Coronary artery (tissue), 2 donors: Measurements from ENCODE around the gene MIEF1.
A peak's percentile ranks its signal among the peaks of the same experiment; 100 is the strongest.

ENCODE experiments used
- DNase-seq: peaks from one replicate; pipeline ENCODE4 v3.0.0-alpha.2; 2017; ENCODE audit warnings: low spot score
- H3K27ac ChIP-seq, 2 donors: fragments of 200-600 bp; sonication (generic); one replicate each; pipeline ENCODE4 v1.5.1; 2016 to 2019
- H3K4me3 ChIP-seq: fragments of 200-600 bp; sonication (generic); 2 replicates; pipeline ENCODE4 v1.5.1; 2016; ENCODE audit warnings: mild to moderate bottlenecking, moderate library complexity
- TF ChIP-seq, protein P1 (sequence below): fragments of 200-600 bp; sonication (generic); IDR thresholded peaks from one replicate; pipeline ENCODE4 v1.5.1; 2019; ENCODE audit warnings: antibody characterized with exemption

Gene MIEF1

GRCh38 chr22:39514373-39514973 is 12.4 kb downstream of the MIEF1 start:
- no peak overlapping the region for H3K27ac ChIP-seq
- peak; percentile 73 for DNase-seq
- no peak overlapping the region for H3K4me3 ChIP-seq
- TF ChIP-seq, protein P1, sequence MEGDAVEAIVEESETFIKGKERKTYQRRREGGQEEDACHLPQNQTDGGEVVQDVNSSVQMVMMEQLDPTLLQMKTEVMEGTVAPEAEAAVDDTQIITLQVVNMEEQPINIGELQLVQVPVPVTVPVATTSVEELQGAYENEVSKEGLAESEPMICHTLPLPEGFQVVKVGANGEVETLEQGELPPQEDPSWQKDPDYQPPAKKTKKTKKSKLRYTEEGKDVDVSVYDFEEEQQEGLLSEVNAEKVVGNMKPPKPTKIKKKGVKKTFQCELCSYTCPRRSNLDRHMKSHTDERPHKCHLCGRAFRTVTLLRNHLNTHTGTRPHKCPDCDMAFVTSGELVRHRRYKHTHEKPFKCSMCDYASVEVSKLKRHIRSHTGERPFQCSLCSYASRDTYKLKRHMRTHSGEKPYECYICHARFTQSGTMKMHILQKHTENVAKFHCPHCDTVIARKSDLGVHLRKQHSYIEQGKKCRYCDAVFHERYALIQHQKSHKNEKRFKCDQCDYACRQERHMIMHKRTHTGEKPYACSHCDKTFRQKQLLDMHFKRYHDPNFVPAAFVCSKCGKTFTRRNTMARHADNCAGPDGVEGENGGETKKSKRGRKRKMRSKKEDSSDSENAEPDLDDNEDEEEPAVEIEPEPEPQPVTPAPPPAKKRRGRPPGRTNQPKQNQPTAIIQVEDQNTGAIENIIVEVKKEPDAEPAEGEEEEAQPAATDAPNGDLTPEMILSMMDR: peak; percentile 52

- TF ChIP-seq, protein P1: no peak
- Histone ChIP-seq H3K4me3 (no peak overlapping the region), H3K27ac (no peak overlapping the region)
- peak; percentile 64 for DNase-seq
Observed at GRCh38 chr22:39515266-39516050, 13.4 kb downstream of the MIEF1 start.

GRCh38 chr22:39517470-39517869 is 15.4 kb downstream of the MIEF1 start:
- TF ChIP-seq, protein P1: no peak
- no peak overlapping the region for H3K4me3 ChIP-seq
- DNase-seq: no peak
- no peak overlapping the region for H3K27ac ChIP-seq

- TF ChIP-seq, protein P1: no peak
- Histone ChIP-seq H3K4me3 (no peak overlapping the region), H3K27ac (peak overlapping the region; percentile 98 to 99)
- DNase-seq: no peak
Observed at GRCh38 chr22:39518144-39518786, 16.2 kb downstream of the MIEF1 start.

- Histone ChIP-seq H3K27ac (peak overlapping the region; percentile 98 to 99), H3K4me3 (peak overlapping the region; percentile 95)
- DNase-seq: peak; percentile 73
- TF ChIP-seq, protein P1: no peak
Observed at GRCh38 chr22:39518996-39519680, 17.0 kb downstream of the MIEF1 start.

DNA sequence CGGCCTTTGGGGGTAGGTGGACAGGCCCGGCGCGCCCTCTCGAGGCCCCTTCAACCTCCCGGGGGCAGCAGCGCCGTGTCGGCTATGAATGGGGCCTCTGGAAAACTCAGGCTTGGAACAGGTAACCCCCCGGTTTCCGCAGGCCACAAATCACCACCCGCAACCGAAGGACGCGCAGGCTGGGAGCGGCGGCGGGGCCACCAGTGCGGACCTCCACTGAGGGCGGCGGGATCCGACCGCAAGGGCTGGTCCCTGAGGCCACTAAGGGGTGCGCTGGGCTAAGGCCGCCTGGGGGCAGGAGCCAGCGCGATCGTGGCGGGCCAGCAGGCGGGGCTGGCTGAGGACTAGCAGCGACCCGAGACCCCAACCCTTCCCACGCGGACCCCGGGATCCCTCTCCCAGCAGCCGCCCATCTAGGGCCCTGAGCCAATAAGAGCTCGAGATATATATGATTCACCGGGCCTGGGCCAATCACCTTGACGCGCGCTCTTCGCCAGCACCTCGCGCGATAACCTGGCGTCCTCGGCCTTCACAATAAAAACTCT is 17.7 kb downstream of the MIEF1 start:
- Histone ChIP-seq H3K4me3 (peak overlapping the region; percentile 95), H3K27ac (peak overlapping the region; percentile 98 to 99)
- TF ChIP-seq, protein P1: no peak
- peak; percentile 98 for DNase-seq
